ENCODE results near the gene SSBP3. TPM values are rescaled to one million over a fixed set of nuclear protein-coding genes. Genes with fewer than 3 reads are reported as not detected.
A peak's percentile ranks its signal among the peaks of the same experiment; 100 is the strongest.

SSBP3 gene
- total and polyA plus RNA-seq, 9 of the 15 experiments (the other 6 are each of a cell fraction or from before 2014, with no cell fraction given): 8.7 to 108 (median 33.8) TPM

GRCh38 chr1:54355931-54356679, 50.1 kb downstream of the SSBP3 start:
- peaks cover 40 to 54% of the 10 kb centered on the region in 2 experiments for H3K4me1 ChIP-seq (replicated peaks in 1 of 2; ENCODE audit: control insufficient read depth in 2 of 2, insufficient read depth in 2 of 2, low read length in 2 of 2)
- peak overlapping the region; percentile 6; the same call in 1 of the 3 replicates for H3K27ac ChIP-seq (ENCODE audit: extremely low read depth, low read depth, low read length)
- BruUV-seq (replicated peaks): no TSS peak
- H3K9me1 ChIP-seq (ENCODE audit: control insufficient read depth, insufficient read depth, low read length): peaks cover 4% of the 10 kb centered on the region
- peaks cover 91% of the 10 kb centered on the region for H3K79me2 ChIP-seq (ENCODE audit: control insufficient read depth, insufficient read depth, low read length)
- WGBS (ENCODE audit: insufficient coverage, low coverage, missing lambda C conversion rate): 41% methylated on average over 27 of the region's 31 CpGs
- ChIA-PET POLR2A (interaction anchor here (0.7 to 1.7 kb wide), 4 partner anchors 10 to 175 kb away, joined by 3 to 4 read pairs (median 4); no protein-coding TSS in a partner anchor), CTCF (ENCODE audit: low intra/inter-chr PET ratio) (no interaction called here)
- in situ Hi-C loops (cut with MboI) (no loop called here), intact Hi-C loops (cut with micrococcal nuclease) (loop anchor here (2.0 to 5.0 kb wide), 3 partner anchors 44 to 84 kb away; partner anchors contain the start of gene SSBP3)
- no peaks in the 10 kb centered on the region for H3K9me3 ChIP-seq (replicated peaks; ENCODE audit: control insufficient read depth, insufficient read depth, low read depth, low read length)
- ATAC-seq (peak; percentile 84), DNase-seq (ENCODE audit: extremely low read depth in 1 of 4, low spot score in 3 of 4) (peak in 3 of 4 experiments; percentile 54 to 90 (median 79)), FAIRE-seq (peak; percentile 96)
- H3K9ac ChIP-seq (ENCODE audit: insufficient read depth in 1 of 2, low read depth in 2 of 2, low read length in 2 of 2): peak overlapping the region in 1 of 2 experiments; percentile 87; a peak in 2 of 4 replicates
- peak overlapping the region; percentile 55 for H3K4me2 ChIP-seq (ENCODE audit: insufficient read depth, low read length)
- H3K36me3 ChIP-seq (ENCODE audit: control insufficient read depth, insufficient read depth, low read length): peaks cover 36% of the 10 kb centered on the region; the same call in 2 of the 3 replicates
- H4K20me1 ChIP-seq (replicated peaks; ENCODE audit: control insufficient read depth, insufficient read depth, low read length): peaks cover 45% of the 10 kb centered on the region
- H3K27me3 ChIP-seq (ENCODE audit: control insufficient read depth in 2 of 2, insufficient read depth in 2 of 2, low read length in 2 of 2): no peaks in the 10 kb centered on the region
- peak overlapping the region; percentile 6; the same call in 1 of the 2 replicates for H3K4me3 ChIP-seq
- no peak overlapping the region for H2AFZ ChIP-seq (ENCODE audit: low read depth, low read length)
- TF ChIP-seq SMAD1 (IDR thresholded peaks at IDR 0.05; ENCODE audit: low read depth, low read length, partially characterized antibody): no peak
- no peak for TF ChIP-seq HDAC8 (tag; IDR thresholded peaks at IDR 0.05)
- 0 out of 2 replicates have a peak, but pooled peaks have one; percentile 25 for TF ChIP-seq KDM2B (CRISPR knock-in tag; IDR thresholded peaks at IDR 0.05)
- TF ChIP-seq DNMT1 (IDR thresholded peaks at IDR 0.05): no peak
- peak; percentile 79; the same call in 1 of the 2 replicates for TF ChIP-seq BMI1 (IDR thresholded peaks at IDR 0.05; ENCODE audit: low read length)
- TF ChIP-seq ZMIZ1 (IDR thresholded peaks at IDR 0.05; ENCODE audit: low read depth in 2 of 2, low read length in 2 of 2): no peak
- no peak for TF ChIP-seq MYBL2 (IDR thresholded peaks at IDR 0.05; ENCODE audit: low read depth)
- TF ChIP-seq MYBL2 (CRISPR knock-in tag; IDR thresholded peaks at IDR 0.05; ENCODE audit: borderline replicate concordance): no peak
- peak; percentile 52 for TF ChIP-seq JUND (IDR thresholded peaks at IDR 0.05; ENCODE audit: borderline replicate concordance, low read depth, low read length)
- no peak; the same call in 2 of the 3 replicates for TF ChIP-seq JUND (tag; IDR thresholded peaks at IDR 0.05; ENCODE audit: borderline replicate concordance, low read depth, low read length)
- TF ChIP-seq MAFG (tag; conservative IDR thresholded peaks at IDR 0.05): no peak
- TF ChIP-seq RBM22 (IDR thresholded peaks at IDR 0.05; ENCODE audit: low read depth, low read length, poor library complexity, severe bottlenecking): peak; percentile 55
- no peak for TF ChIP-seq ZNF75A (CRISPR knock-in tag; IDR thresholded peaks at IDR 0.05)
- peak; percentile 63; the same call in 1 of the 2 replicates for TF ChIP-seq LEF1 (IDR thresholded peaks at IDR 0.05)
- no peak for TF ChIP-seq HMGXB4 (CRISPR knock-in tag; IDR thresholded peaks at IDR 0.05)
- TF ChIP-seq ZNF384 (IDR thresholded peaks at IDR 0.05; ENCODE audit: low read depth, low read length): peak; percentile 4; the same call in 1 of the 2 replicates
